NCI-H128 (cell line): Measurements from ENCODE around the gene CNEP1R1.
"Not testable (repeated sequence)": the region's sequence is repeated elsewhere in the genome, so short reads cannot be mapped to it uniquely, and the experiment has no call there.

ENCODE experiments used
- DNase-seq: peaks from one replicate; lab custom pipeline; 2025; ENCODE audit not compliant: unreplicated experiment; lab: John Stamatoyannopoulos, UW

The CNEP1R1 gene, protein sequence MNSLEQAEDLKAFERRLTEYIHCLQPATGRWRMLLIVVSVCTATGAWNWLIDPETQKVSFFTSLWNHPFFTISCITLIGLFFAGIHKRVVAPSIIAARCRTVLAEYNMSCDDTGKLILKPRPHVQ

DNA sequence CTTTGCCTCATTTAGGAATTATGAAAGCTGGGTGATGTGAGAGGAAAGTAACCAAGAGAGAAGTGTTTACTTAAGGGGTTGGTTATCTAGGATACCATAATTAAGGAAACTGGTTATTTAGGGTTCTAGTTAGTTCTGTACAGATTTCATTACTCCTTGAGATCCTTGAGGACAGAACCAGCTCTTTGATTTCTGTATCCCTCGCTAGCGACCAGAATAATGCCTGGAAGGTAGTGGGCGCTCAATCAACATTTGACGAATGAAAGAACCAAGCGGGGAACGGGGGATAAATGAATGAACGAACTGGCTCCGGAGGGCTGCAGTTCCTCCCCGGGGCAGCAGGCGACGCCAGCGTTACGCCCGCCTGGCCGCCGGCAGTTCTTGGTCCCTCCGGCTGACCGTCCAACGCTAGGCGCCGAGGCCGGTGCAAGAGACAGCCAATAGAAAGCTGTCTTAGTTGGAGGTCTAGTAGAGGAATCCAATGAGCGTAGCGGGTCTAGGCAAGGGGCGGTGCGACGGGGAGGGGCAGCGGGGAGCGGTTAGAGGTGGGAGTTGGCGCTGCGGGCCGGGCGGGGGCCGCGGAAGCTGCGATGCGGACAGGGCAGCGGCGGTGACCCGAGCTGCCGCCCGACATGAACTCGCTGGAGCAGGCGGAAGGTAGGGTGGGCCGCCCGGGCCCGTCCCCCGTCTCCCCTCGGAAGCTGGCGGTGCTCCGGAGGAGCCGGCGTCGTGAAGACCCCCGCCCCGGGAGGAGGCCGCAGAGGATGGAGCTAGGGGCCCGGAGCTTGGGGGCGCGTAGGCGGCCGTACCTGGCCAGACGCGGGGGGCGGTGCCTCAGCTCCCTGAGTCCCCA, at the start of gene CNEP1R1:
CNEP1R1 (plus strand) TSS at position 542 of the 853 bp plus-strand sequence; CDS start at position 633, 91 bp downstream.
- DNase-seq, result peak; percentile 82

GRCh38 chr16:49977427-49977826, 47.6 kb upstream of the CNEP1R1 start:
- DNase-seq, result no peak

DNA sequence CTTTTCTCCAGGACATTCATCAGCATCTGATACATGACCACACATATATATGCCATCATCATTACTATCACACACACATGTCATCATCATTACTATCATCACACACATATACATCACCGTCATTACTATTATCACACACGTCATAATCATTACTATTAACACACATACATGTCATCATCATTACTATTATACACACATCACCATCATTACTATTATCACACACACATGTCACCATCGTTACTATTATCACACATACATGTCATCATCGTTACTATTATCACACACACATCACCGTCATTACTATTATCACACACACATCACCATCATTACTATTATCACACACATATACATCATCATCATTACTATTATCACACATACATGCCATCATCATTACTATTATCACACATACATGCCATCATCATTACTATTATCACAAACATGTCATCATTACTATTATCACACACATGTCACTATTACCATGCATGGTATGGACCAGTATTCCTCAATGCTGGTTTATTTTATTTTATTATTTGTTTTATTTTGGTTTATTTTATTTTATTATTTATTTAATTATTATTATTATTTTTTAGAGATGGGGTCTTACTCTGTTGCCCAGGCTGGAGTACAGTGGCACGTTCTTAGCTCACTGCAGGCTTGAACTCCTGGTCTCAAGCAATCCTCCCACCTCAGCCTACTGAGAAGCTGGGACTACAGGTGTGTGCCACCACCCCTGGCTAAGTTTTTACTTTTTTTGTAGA, 46.3 kb upstream of the CNEP1R1 start:
- DNase-seq, result no peak

- DNase-seq, result no peak
Observed at GRCh38 chr16:49980166-49980565, 44.9 kb upstream of the CNEP1R1 start.

GRCh38 chr16:49986351-49987124, 38.5 kb upstream of the CNEP1R1 start:
- no peak for DNase-seq

DNA sequence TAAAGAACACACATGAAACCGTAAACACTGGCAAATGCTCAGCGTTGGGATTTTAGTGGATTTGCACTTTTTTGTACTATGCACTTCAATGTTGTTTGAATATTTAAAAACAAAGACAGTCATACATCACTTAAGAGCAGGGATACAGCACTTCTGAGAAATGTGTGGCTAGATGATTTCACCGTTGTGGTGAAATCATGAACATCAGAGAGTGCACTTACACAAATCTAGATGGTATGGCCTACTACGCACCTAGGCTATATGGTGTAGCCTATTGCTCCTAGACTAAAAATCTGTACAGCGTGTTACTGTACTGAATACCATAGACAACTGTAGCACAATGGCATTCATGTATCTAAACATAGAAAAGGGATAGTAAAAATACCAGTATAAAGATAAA, 37.6 kb upstream of the CNEP1R1 start:
- no peak for DNase-seq

- no peak for DNase-seq
Observed at GRCh38 chr16:49992825-49993224, 32.2 kb upstream of the CNEP1R1 start.

- DNase-seq, result no peak
Observed at GRCh38 chr16:49993579-49993978, 31.4 kb upstream of the CNEP1R1 start.

GRCh38 chr16:49994006-49994405, 31.0 kb upstream of the CNEP1R1 start:
- DNase-seq, result no peak

DNA sequence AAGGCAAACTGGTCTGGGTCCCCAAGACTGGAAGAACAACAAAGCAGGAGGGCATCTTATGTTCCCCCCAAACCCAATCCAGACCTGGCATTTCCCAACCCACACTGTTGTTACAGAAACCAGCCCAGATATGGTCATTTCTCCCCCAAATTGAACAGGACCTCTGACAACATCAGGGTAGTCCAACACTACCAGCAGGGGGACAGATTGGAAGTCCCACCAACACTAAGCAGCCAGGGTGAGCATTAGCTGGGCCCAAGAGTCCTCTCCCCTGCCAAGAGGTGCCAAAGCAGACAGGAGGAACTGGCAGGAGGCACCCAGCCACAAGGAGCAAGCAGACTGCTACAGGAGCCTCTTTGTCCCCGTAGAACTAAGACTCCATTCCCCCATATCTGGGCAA, 29.3 kb upstream of the CNEP1R1 start:
- no peak for DNase-seq

DNA sequence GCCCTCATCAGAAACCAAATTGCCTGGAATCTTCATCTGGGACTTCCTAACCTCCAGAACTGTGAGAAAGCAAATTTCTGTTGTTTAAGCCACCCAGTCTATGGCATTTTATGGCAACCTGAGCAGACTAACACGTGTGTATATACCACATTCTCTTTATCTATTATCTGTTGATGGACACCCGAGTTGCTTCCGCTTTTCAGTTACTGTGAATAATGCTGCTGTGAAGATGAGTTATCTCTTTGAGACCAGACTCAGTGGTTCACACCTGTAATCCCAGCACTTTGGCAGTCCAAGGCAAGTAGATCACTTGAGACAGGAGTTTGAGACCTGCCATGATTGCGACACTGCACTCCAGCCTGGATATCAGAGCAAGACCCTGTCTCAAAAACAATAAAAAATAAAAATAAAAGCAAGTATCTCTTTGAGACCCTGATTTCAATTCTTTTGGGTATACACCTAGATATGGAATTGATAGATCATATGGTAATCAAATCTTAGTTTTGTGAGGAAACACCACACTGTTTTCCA, 27.2 kb upstream of the CNEP1R1 start:
- DNase-seq, result no peak

GRCh38 chr16:49998991-49999390, 26.0 kb upstream of the CNEP1R1 start:
- DNase-seq, result no peak

DNA sequence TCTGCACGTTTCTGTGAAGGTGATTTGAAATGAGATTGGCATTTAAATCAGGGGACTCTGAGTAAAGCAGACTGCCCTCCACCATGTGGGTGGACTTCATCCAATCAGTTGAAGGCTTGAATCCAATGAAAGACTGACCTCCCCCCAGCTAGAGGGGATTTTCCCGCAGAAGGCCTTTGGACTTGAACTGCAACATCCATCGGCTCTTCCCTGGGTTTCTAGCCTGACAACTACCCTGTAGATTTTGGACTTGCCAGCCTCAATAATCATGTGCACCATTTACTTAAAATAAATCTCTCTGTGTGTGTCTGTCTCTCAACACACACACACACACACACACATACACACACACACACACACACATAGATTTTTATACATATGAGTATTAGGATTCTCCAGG, 23.9 kb upstream of the CNEP1R1 start:
- DNase-seq, result no peak

DNA sequence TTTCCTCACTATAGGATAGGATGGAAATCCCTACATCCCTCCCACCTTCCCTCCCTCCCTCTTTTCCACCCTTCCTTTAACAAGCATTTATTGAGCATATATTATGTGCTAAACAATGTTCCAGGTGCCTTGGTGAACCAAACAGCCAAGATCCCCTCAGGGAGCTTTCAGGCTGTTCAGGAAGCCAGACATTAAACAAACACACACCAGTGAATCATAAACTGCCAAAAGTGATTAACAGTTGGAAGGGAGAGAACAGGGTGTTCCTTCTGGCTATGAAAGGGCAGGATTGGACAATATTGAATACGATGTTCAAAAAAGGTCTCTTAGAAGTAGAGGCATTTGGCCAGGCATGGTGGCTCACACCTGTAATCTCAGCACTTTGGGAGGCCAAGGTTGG, 22.8 kb upstream of the CNEP1R1 start:
- no peak for DNase-seq

DNA sequence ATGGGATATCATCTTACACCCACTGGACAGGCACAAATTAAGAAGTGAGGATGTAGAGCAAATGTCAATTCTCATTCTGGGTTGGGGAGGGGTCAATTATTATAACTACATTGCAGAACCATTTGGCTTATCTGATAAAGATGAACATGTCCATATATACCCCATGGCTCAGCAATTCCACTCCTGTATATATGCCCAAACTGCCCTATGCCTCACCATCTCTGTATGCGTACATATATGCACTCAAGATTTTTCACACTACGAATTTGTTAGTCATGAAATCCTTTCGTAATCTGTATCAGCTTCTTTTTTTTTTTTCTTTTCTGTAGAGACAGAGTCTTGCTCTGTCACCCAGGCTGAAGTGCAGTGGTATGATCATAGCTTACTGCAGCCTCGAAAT, 20.8 kb upstream of the CNEP1R1 start:
- no peak for DNase-seq

GRCh38 chr16:50006964-50007363, 18.1 kb upstream of the CNEP1R1 start:
- no peak for DNase-seq

DNA sequence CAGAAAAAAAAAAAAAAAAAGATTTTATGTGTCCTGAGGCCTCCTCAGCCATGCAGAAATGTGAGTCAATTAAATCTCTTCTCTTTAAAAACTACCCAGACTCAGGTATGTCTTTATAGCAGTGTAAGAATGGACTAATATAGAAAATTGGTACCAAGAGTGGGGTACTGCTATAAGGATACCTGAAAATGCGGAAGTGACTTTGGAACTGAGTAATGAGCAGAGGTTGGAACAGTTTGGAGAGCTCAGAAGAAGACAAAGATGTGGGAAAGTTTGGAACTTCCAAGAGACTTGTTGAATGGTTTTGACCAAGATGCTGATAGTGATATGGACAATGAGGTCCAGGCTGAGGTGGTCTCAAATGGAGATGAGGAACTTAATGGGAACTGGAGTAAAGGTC, 17.3 kb upstream of the CNEP1R1 start:
- DNase-seq, result no peak

DNA sequence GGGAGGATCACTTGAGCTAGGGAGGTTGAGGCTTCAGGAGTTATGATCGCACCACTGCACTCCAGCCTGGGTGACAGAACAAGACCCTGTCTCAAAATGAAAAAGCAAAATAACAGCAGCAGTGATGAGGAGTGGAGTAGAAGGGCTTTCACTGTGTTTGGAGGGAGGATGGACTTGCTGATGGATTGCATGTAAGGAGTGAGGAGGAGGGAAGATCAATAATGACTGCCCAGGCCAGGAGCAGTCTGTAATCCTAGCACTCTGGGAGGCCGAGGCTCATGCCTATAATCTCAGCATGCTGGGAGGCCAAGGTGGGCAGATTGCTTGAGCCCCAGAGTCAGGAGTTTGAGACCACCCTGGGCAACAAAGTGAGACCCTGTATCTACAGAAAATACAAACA, 14.8 kb upstream of the CNEP1R1 start:
- no peak for DNase-seq

- no peak for DNase-seq
Observed at GRCh38 chr16:50011707-50012106, 13.3 kb upstream of the CNEP1R1 start.

- DNase-seq, result no peak
Observed at GRCh38 chr16:50012182-50012581, 12.8 kb upstream of the CNEP1R1 start.

- not testable (repeated sequence) for DNase-seq
Observed at GRCh38 chr16:50014211-50014610, 10.8 kb upstream of the CNEP1R1 start.
